Activated T-cell treated with anti-CD3 and anti-CD28 coated beads, Interleukin-2, amount 50 U/mL, for 24 hours (primary cell): ENCODE results near the gene KCNAB2.
A peak's percentile ranks its signal among the peaks of the same experiment; 100 is the strongest.

Experiments
- DNase-seq: peaks from one replicate; pipeline ENCODE4 v3.0.0-alpha.2; 2020
- H3K27ac Mint-ChIP-seq: 2 replicates; pipeline ENCODE4 v1.8.0; 2020; ENCODE audit warnings: mild to moderate bottlenecking, mixed read lengths
- H3K27me3 Mint-ChIP-seq: 2 replicates; pipeline ENCODE4 v1.8.0; 2020; ENCODE audit warnings: mixed read lengths
- H3K36me3 Mint-ChIP-seq: 2 replicates; pipeline ENCODE4 v1.8.0; 2020; ENCODE audit warnings: low read depth, mixed read lengths
- H3K4me1 Mint-ChIP-seq: 2 replicates; pipeline ENCODE4 v1.8.0; 2020; ENCODE audit warnings: low read depth, mixed read lengths
- H3K4me3 Mint-ChIP-seq: 2 replicates; pipeline ENCODE4 v1.8.0; 2020; ENCODE audit warnings: mild to moderate bottlenecking, moderate library complexity, mixed read lengths
- H3K9me3 Mint-ChIP-seq: 2 replicates; pipeline ENCODE4 v1.8.0; 2020; ENCODE audit warnings: mixed read lengths

Gene KCNAB2

DNA sequence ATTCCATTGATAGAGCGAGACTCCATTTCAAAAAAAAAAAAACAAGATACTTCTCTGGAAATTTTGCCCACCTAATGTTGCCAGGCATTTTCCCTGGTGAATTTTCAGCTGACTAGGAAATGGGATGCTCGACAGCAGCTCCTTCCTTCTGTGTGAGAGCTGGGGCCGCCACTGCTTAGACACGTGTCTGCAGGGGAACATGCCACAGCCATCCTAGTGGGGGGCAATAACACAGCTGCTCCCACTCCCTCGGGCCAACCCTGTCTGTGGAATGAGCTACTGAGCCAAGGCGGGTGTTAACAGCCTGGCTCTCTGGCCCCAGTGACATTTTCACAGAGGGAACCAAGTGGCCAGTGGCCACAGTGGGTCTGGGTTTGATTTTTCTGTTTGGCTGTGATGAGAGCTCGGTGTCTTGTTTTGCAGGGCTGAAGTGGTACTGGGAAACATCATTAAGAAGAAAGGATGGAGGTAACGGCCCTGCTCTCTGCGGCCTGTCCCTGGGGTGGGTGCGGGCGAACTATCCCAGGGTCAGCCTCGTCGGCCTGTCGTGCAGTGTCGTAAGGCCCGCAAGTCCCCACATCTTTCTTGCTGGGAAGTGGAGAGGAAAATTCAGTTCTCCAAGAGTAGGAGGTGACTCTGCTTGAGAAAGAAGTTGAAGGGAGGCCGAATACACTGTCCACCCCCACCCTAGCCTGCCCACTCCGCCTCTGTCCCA lies 39.2 kb downstream of the KCNAB2 start:
- no peak overlapping the region for H3K27ac Mint-ChIP-seq
- H3K36me3 Mint-ChIP-seq: peaks cover 88% of the 10 kb centered on the region
- no peaks in the 10 kb centered on the region for H3K9me3 Mint-ChIP-seq
- DNase-seq: no peak
- no peaks in the 10 kb centered on the region for H3K27me3 Mint-ChIP-seq
- H3K4me1 Mint-ChIP-seq: no peaks in the 10 kb centered on the region
- H3K4me3 Mint-ChIP-seq: no peak overlapping the region

DNA sequence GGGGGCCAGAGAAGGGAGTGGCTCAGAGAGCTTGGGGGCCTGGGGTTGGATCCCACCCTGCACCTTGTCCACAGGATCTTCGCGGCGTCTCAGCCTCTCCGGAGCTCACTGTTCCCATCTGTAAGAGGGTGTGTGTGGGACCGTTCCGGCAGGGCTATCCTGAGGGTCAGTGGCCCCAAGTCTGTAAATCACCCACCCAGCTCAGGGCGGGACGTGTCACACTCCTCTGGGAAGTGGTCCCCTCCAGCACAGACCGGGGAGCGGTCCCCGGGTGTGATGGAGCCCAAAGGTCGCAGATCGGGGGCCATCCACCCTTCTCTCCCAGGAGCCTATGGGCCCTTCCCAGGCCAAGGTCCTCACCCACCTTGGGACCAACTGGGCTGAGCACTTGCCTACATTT lies 40.0 kb downstream of the KCNAB2 start:
- DNase-seq: no peak
- Mint-ChIP-seq H3K27me3 (no peaks in the 10 kb centered on the region), H3K27ac (no peak overlapping the region), H3K9me3 (no peaks in the 10 kb centered on the region), H3K36me3 (peaks cover 86% of the 10 kb centered on the region), H3K4me1 (no peaks in the 10 kb centered on the region), H3K4me3 (no peak overlapping the region)

DNA sequence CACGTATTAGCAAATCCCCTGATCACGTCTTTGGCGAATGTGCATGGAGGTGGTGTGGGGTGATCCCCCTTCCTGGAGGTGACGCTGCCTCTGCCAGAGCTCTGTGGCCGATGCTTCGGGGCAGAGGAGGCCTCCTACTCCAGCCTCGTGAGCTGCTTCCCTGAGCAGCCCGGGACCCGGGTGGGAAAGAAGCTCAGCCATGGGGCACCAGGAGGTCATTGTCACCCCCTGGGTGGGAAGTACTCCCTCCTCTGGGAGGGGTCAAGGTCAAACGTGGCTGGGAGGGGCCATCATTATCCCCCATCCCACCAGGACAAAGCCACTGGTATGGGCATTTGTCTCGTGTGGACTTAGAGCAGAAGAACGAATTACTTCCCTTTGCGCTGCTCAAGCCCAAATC lies 40.7 kb downstream of the KCNAB2 start:
- no peaks in the 10 kb centered on the region for H3K4me1 Mint-ChIP-seq
- DNase-seq: no peak
- no peaks in the 10 kb centered on the region for H3K27me3 Mint-ChIP-seq
- H3K4me3 Mint-ChIP-seq: no peak overlapping the region
- H3K9me3 Mint-ChIP-seq: no peaks in the 10 kb centered on the region
- peak overlapping the region; percentile 29 for H3K27ac Mint-ChIP-seq
- H3K36me3 Mint-ChIP-seq: peaks cover 86% of the 10 kb centered on the region

DNA sequence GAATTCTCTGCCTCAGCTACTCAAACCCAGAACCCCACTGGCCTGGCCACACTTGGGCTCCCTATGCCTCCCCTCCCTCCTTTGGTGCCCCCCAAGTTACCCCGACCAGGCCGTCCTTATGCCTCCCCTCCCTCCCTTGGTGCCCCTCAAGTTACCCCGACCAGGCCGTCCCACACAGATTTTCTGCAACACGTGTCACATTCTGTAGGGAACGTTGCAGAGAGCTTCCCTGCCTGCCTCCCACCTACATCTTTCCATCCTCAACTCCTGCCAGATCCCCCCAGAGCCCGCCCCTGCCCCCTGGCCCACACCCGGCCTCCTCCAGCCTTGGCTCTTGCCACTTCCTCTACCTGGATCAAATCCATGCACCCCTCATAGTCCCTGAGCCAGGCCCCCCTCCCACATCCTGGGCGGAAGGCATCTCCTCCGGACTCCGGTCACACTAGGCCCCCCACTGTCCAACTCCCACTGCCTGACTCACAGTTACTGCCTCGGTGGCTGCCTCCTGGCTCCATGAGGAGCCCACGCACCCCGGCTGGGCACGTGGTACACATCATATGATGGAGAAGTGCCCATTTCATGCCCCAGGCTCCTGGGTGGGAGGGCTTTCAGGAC lies 41.2 kb downstream of the KCNAB2 start:
- no peak for DNase-seq
- peak overlapping the region; percentile 47 for H3K27ac Mint-ChIP-seq
- H3K4me1 Mint-ChIP-seq: no peaks in the 10 kb centered on the region
- H3K9me3 Mint-ChIP-seq: no peaks in the 10 kb centered on the region
- peaks cover 86% of the 10 kb centered on the region for H3K36me3 Mint-ChIP-seq
- no peak overlapping the region for H3K4me3 Mint-ChIP-seq
- no peaks in the 10 kb centered on the region for H3K27me3 Mint-ChIP-seq

DNA sequence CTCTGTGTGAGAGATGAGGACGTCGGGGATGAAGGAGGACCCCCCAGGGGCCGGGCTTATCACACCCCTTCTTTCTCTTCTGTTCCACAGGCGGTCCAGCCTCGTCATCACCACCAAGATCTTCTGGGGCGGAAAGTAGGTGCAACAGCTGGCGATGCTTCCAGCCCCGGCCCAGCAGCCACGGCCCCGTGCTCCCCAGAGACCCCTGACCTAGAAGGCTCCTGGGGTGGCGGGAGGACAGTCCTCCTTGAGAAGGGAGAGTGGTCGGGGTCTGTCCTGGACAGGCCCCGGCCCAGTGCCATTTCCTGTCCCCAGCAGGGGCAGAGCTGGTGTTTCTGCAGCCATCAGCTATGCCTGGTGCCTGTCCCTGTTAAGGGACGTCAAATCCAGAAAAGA lies 41.7 kb downstream of the KCNAB2 start:
- DNase-seq: no peak
- Mint-ChIP-seq H3K4me1 (no peaks in the 10 kb centered on the region), H3K27ac (peak overlapping the region; percentile 47), H3K9me3 (no peaks in the 10 kb centered on the region), H3K36me3 (peaks cover 86% of the 10 kb centered on the region), H3K27me3 (no peaks in the 10 kb centered on the region), H3K4me3 (no peak overlapping the region)

DNA sequence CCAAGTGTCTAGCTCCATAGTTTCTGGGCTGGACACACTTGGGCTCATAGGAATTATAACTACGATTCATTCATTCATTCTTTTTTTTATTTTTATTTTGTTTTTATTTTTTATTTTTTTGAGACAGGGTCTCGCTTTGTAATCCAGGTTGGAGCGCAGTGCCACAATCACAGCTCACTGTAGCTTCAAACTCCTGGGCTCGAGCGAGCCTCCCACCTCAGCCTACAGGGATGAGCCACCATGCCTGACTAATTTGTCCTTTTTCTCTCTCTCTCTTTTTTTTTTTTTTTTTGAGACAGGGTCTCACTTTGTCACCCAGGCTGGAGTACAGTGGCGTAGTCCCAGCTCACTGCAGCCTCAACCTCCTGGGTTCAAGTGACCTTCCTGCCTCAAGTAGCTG lies 42.3 kb downstream of the KCNAB2 start:
- Mint-ChIP-seq H3K9me3 (no peaks in the 10 kb centered on the region), H3K4me3 (no peak overlapping the region), H3K27ac (no peak overlapping the region), H3K27me3 (no peaks in the 10 kb centered on the region), H3K4me1 (no peaks in the 10 kb centered on the region), H3K36me3 (peaks cover 87% of the 10 kb centered on the region)
- DNase-seq: no peak

DNA sequence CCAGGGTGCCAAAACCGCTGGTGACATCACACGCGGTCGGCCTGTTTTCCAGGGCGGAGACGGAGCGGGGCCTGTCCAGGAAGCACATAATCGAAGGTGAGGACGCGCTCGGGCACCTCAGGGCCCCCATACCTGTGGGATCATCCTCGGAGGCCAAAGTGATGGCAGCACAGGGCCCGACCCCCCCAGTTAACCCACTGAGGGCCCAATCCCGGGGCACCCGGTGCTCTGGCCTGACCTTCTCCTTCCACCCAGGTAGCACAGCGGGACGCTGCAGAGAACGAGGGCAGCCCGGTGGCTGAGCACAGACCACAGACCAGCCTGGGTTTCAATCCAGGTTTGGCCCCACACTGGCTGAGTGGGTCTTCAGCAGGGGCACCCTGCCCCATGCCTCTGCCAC lies 43.3 kb downstream of the KCNAB2 start:
- Mint-ChIP-seq H3K36me3 (peaks cover 87% of the 10 kb centered on the region), H3K9me3 (no peaks in the 10 kb centered on the region), H3K4me1 (no peaks in the 10 kb centered on the region), H3K27ac (no peak overlapping the region), H3K4me3 (no peak overlapping the region), H3K27me3 (no peaks in the 10 kb centered on the region)
- DNase-seq: no peak

DNA sequence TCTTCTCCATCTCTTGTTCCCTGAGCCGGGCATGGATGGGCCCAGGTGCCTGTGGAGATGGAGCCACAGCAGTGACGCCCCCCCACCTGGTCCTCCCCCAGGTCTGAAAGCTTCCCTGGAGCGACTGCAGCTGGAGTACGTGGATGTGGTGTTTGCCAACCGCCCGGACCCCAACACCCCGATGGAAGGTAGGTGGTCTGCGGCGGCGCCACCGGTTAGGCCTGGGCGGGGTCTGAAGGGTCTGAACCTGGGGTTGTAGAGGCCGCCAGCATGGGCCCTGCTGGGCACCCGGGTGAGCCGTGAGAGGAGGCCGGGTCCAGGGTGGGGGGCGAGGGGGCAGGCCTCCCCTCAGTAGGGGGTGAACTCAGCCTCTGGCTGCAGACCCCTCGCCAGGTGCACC lies 44.6 kb downstream of the KCNAB2 start:
- H3K9me3 Mint-ChIP-seq: no peaks in the 10 kb centered on the region
- peaks cover 83% of the 10 kb centered on the region for H3K36me3 Mint-ChIP-seq

DNA sequence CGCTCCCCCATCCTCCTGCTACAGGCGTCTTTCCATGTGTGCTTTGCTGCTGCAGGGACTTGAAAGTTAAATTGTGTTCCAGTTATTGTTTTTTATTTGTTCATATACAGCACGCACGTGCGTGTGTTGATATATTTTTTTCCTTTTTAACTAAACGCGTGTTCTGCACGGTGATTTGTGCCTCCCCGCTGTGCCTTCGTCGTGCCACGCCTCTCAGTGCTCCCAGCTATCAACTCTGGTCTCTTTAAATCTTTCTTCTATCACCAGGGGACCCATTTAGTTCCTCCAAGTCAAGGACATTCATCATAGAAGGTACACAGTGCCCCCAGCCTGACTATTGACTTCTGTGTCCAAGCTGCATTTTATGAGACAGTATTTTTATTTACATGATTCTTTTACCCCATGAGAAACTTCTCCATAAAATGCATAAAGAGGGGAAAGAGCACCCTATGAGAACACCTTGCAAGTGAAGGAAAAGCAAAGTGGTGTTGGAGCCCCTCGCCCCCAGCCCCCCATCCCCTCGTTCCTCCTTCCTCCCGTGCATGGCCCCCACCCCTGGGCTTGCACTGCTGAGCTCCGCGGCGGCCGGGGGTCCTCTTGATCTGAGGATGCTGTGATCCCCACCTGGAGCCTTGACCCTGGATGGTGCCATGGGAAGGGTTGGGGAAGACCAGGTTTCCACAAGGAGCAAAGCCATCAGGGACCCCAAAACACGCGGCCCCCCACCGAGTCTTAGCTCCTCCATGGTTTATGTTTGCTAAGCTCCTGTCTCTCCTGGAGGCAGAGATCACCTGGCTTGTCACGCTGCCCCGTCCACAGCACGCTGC lies 45.5 kb downstream of the KCNAB2 start:
- Mint-ChIP-seq H3K27ac (peak overlapping the region; percentile 30), H3K36me3 (peaks cover 76% of the 10 kb centered on the region), H3K4me3 (no peak overlapping the region), H3K27me3 (no peaks in the 10 kb centered on the region), H3K4me1 (no peaks in the 10 kb centered on the region), H3K9me3 (no peaks in the 10 kb centered on the region)
- no peak for DNase-seq

More for the DNA sequence above, 44.6 kb downstream of the KCNAB2 start:
- no peak overlapping the region for H3K4me3 Mint-ChIP-seq
- no peaks in the 10 kb centered on the region for H3K4me1 Mint-ChIP-seq
- H3K27ac Mint-ChIP-seq: no peak overlapping the region
- no peaks in the 10 kb centered on the region for H3K27me3 Mint-ChIP-seq
- no peak for DNase-seq

DNA sequence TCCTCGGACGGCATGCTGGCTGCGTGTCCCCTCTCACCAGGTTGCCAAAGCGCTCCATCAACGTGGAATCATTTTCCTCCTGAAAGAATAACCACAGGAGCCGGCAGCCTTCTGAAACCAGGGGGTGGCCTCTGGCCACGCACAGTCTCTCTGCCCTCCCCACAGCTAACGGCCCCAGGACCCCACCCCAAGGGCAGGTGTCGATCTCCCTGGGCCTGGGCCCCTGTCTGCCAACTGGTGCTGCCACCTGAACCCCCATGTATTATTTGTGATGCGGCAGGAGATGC lies 46.1 kb downstream of the KCNAB2 start:
- H3K27me3 Mint-ChIP-seq: no peaks in the 10 kb centered on the region
- peaks cover 76% of the 10 kb centered on the region for H3K36me3 Mint-ChIP-seq
- no peak overlapping the region for H3K27ac Mint-ChIP-seq
- H3K4me1 Mint-ChIP-seq: no peaks in the 10 kb centered on the region
- no peak for DNase-seq
- H3K4me3 Mint-ChIP-seq: no peak overlapping the region
- H3K9me3 Mint-ChIP-seq: no peaks in the 10 kb centered on the region

DNA sequence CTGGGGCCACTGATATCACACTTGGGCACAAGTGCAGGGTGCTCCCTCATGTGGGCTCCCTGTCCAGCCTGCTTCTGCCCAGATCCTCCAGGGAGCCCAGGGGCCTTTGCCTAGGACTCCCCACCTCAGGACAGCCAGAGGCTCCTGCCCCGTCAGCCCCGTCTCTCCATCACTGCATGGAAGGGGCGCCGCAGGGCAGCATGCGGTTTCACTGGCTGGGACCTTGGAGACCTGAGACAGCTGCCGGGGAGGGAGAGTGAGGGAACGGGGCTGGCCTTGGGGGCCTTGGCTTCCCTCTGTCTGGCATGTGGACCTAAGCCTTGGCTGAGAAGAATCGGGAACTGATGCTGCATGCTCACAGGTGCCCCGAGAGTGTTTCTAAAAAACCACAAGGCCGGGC lies 46.5 kb downstream of the KCNAB2 start:
- Mint-ChIP-seq H3K9me3 (no peaks in the 10 kb centered on the region), H3K27me3 (no peaks in the 10 kb centered on the region), H3K36me3 (peaks cover 76% of the 10 kb centered on the region), H3K27ac (no peak overlapping the region), H3K4me1 (no peaks in the 10 kb centered on the region), H3K4me3 (no peak overlapping the region)
- DNase-seq: no peak

DNA sequence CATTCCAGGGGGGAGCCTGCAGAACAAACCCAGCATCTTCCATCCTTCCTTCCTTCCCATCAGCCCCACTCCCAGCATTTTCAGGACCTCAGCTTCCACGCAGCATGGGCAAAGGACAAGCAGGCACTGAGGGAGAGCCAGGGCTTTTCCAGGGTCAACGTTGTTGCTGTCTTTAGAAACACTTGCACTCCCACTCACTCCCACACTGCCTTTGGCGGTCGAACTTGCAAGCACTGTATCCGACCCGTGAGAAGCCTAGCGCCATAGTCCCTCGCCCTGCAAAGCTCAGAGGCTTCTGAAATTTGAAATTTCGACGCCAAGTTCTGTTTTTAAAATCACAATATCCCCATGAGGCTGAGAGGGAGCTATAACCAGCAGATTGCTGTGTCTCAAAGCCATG lies 47.4 kb downstream of the KCNAB2 start:
- Mint-ChIP-seq H3K27ac (no peak overlapping the region), H3K9me3 (no peaks in the 10 kb centered on the region), H3K4me1 (no peaks in the 10 kb centered on the region), H3K4me3 (no peak overlapping the region), H3K27me3 (no peaks in the 10 kb centered on the region), H3K36me3 (peaks cover 78% of the 10 kb centered on the region)
- DNase-seq: no peak

DNA sequence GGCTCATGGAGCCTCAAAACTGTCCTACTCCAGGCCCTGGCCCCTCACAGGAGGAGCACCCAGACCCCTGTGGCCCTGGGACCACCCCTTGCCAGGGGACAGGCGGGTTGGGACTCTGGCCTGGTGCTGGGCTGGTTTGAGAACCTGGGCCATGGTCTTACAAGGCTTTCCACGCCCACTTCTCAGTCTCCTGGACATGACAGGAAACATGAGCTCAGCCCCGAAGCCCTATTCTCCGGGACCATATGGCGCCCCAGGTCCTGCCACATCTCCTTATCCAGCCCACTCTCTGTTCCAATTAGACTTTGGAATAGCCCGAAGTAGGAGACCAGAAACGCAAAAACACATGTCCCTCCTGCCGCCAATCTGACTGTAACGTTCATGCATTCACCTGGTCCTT lies 47.9 kb downstream of the KCNAB2 start:
- no peak overlapping the region for H3K4me3 Mint-ChIP-seq
- DNase-seq: no peak
- no peaks in the 10 kb centered on the region for H3K9me3 Mint-ChIP-seq
- H3K27ac Mint-ChIP-seq: peak overlapping the region; percentile 30
- H3K27me3 Mint-ChIP-seq: no peaks in the 10 kb centered on the region
- H3K36me3 Mint-ChIP-seq: peaks cover 84% of the 10 kb centered on the region
- no peaks in the 10 kb centered on the region for H3K4me1 Mint-ChIP-seq

DNA sequence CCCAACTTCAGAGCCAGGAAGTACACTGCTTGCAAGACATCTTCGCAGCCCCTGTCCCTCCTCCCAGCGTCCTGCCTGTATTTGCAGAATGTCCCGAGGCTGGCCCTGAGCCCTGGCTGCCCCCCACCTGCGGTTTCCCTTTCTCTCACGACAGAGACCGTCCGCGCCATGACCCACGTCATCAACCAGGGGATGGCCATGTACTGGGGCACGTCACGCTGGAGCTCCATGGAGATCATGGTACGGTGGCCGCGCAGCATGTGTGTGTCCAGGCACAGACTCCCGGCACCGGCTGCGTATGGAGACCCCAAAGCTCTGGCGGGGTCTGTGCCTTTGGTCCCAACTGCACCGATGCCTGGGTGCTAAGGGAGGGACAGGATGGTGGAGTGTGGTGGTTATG lies 48.6 kb downstream of the KCNAB2 start:
- Mint-ChIP-seq H3K27me3 (no peaks in the 10 kb centered on the region), H3K4me3 (no peak overlapping the region), H3K36me3 (peaks cover 81% of the 10 kb centered on the region), H3K27ac (peak overlapping the region; percentile 16), H3K9me3 (no peaks in the 10 kb centered on the region), H3K4me1 (no peaks in the 10 kb centered on the region)
- DNase-seq: no peak

DNA sequence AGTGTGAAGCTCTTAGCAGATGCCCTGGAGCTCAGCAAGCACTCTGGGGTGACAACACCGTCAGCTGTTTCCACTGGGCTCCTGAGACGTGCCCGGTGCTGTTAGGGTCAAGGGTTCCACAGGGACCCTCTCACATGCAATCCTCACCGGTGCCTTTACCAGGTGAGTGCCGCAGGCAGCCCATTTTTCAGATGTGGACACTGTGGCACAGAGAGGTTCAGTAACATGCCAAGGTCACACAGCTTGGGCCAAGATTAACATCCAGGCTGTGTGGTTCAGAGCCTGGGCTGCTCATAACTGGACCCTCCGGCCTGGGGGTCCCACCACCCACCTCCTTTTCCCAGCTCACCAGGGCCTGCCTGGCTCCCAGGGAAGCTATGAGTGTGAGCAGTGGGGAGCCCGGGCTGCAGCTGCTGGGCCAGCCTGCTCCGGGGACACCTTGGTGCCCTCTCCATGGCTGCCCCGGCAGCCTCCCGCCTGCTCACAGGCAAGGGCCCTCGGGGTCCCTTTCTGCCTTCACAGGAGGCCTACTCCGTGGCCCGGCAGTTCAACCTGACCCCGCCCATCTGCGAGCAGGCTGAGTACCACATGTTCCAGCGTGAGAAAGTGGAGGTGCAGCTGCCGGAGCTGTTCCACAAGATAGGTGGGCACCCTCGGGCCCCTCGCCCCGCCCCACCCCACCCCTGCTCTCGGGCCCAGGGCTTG lies 49.3 kb downstream of the KCNAB2 start:
- H3K4me1 Mint-ChIP-seq: no peaks in the 10 kb centered on the region

More for the DNA sequence above, 49.3 kb downstream of the KCNAB2 start:
- H3K4me3 Mint-ChIP-seq: no peak overlapping the region
- H3K9me3 Mint-ChIP-seq: no peaks in the 10 kb centered on the region
- no peak for DNase-seq
- H3K27ac Mint-ChIP-seq: no peak overlapping the region
- H3K36me3 Mint-ChIP-seq: peaks cover 80% of the 10 kb centered on the region
- no peaks in the 10 kb centered on the region for H3K27me3 Mint-ChIP-seq
